SK-N-MC (cell line): ENCODE data around the gene CCDC150.
"Not testable (repeated sequence)": the region's sequence is repeated elsewhere in the genome, so short reads cannot be mapped to it uniquely, and the experiment has no call there.

ENCODE experiments used
- DNase-seq: peaks from one replicate; pipeline ENCODE4 v3.0.0-alpha.2; 2011; ENCODE audit warnings: low read depth, low spot score
- H3K27ac ChIP-seq: fragments of 200-600 bp; sonication (generic); 2 replicates; pipeline ENCODE4 v1.5.1; 2016; ENCODE audit warnings: mixed run types
- H3K36me3 ChIP-seq: fragments of 200-600 bp; sonication (generic); 2 replicates; pipeline ENCODE4 v1.6.1; 2017; ENCODE audit warnings: antibody characterized with exemption, low read length, mixed read lengths; ENCODE audit not compliant: insufficient read depth
- H3K4me3 ChIP-seq: fragments of 200-600 bp; sonication (generic); 2 replicates; pipeline ENCODE4 v1.5.1; 2016
- H3K9ac ChIP-seq: fragments of 200-600 bp; sonication (generic); 2 replicates; pipeline ENCODE4 v1.8.0; 2017; ENCODE audit warnings: mixed run types, mixed read lengths; ENCODE audit not compliant: insufficient read length
- H3K9me3 ChIP-seq: fragments of 200-600 bp; sonication (generic); 2 replicates; pipeline ENCODE4 v1.6.1; 2017; ENCODE audit warnings: low read depth, mild to moderate bottlenecking, antibody characterized with exemption, low read length, moderate library complexity, mixed read lengths
- EZH2 ChIP-seq: fragments of 200-600 bp; sonication (generic); IDR thresholded peaks from one replicate; pipeline ENCODE4 v1.6.1; 2017; ENCODE audit warnings: antibody characterized with exemption
- FOXP2 ChIP-seq: optimal IDR thresholded peaks from 2 replicates; pipeline ENCODE3; 2011; ENCODE audit warnings: mild to moderate bottlenecking, moderate library complexity; ENCODE audit not compliant: insufficient read depth; ENCODE audit errors: extremely low read length, control extremely low read depth
- POLR2AphosphoS5 ChIP-seq: IDR thresholded peaks from 2 replicates; pipeline ENCODE4 v1.6.1; 2012; ENCODE audit warnings: mild to moderate bottlenecking, low read depth, low read length, borderline replicate concordance

Gene CCDC150

DNA sequence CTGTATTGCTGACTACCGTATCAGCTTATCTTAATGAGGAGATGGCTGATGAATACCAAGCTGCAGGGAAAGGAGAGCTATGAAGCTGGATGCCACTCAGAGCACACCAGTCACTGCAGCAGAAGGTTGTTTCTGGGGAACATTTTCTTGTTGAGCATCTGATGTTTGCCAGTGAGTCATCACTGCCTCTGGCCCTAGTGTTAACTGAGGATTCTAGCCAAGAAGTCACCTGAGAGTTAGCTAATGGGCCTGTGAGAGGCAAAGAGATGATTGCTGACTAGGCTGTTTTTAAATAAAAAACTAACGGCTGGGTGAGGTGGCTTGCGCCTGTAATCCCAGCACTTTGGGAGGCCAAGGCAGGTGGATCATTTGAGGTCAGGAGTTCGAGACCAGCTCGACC is 37.9 kb downstream of the CCDC150 start:
- no peak for DNase-seq
- no peaks in the 10 kb centered on the region for H3K9me3 ChIP-seq
- H3K9ac ChIP-seq: no peak overlapping the region
- H3K4me3 ChIP-seq: no peak overlapping the region
- peaks cover 33% of the 10 kb centered on the region for H3K36me3 ChIP-seq
- TF ChIP-seq FOXP2 (no peak), EZH2 (no peak), POLR2AphosphoS5 (no peak)
- no peak overlapping the region for H3K27ac ChIP-seq

DNA sequence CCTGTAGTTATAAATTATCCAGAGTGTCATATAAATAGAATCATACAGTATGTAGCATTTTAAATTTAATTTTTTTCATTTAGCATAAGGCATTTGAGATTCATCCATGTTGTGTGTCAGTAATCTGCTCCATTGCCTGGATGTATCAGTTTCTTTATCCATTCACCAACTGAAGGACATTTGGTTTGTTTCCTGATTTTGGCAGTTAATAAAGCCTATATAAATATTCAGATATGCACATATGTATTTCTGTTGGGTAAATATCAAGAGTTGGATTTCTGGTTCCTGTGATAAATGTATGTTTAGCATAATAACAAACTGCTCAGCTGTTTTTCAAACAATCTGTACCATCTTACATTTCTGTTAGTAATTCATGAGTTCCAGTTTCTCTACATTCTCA is 39.9 kb downstream of the CCDC150 start:
- H3K9ac ChIP-seq: no peak overlapping the region
- no peak overlapping the region for H3K4me3 ChIP-seq
- peaks cover 3% of the 10 kb centered on the region; the same call in 1 of the 2 replicates for H3K9me3 ChIP-seq
- peaks cover 34% of the 10 kb centered on the region for H3K36me3 ChIP-seq
- no peak for DNase-seq
- no peak overlapping the region for H3K27ac ChIP-seq
- TF ChIP-seq POLR2AphosphoS5 (no peak), FOXP2 (no peak), EZH2 (no peak)

DNA sequence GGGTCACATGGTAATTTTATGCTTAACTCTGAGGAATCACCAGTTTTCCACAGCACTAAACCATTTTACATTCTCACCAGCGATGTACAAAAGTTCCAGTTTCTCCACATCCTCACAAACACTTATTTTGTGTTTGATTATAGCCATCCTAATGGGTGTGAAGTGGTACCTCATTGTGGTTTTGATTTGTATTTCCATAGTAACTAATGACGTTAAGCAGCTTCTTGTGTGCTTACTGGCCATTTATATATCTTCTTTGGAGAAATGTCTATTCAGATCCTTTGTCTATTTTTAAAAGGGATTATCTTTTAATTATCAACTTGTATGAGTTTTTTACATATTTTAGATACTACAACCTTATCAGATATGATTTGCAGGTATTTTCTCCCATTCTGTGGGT is 42.0 kb downstream of the CCDC150 start:
- H3K27ac ChIP-seq: no peak overlapping the region
- H3K9ac ChIP-seq: no peak overlapping the region
- no peak overlapping the region for H3K4me3 ChIP-seq
- DNase-seq: no peak
- peaks cover 31% of the 10 kb centered on the region for H3K36me3 ChIP-seq
- TF ChIP-seq POLR2AphosphoS5 (no peak), FOXP2 (no peak), EZH2 (no peak)
- peaks cover 3% of the 10 kb centered on the region; the same call in 1 of the 2 replicates for H3K9me3 ChIP-seq

DNA sequence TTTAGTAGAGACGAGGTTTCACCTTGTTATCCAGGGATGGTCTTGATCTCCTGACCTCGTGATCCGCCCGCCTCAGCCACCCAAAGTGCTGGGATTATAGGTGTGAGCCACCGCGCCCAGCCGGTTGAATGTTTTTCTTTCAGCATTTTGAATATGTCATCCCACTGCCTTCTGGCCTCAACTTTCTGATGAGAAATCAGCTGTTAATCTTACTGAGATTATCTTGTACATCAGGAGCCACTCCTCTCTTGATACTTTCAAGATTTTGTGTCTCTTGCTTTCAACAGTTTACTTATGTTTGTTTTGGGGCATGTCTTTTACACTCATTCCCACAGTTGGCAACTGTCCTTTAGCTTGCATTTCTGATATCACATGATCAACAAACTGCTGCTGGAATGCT is 46.3 kb downstream of the CCDC150 start:
- TF ChIP-seq FOXP2: no peak
- TF ChIP-seq EZH2: no peak
- no peak for TF ChIP-seq POLR2AphosphoS5
- Histone ChIP-seq H3K9ac (no peak overlapping the region), H3K9me3 (peaks cover 3% of the 10 kb centered on the region; the same call in 1 of the 2 replicates), H3K36me3 (peaks cover 16% of the 10 kb centered on the region), H3K27ac (no peak overlapping the region), H3K4me3 (no peak overlapping the region)
- DNase-seq: no peak

DNA sequence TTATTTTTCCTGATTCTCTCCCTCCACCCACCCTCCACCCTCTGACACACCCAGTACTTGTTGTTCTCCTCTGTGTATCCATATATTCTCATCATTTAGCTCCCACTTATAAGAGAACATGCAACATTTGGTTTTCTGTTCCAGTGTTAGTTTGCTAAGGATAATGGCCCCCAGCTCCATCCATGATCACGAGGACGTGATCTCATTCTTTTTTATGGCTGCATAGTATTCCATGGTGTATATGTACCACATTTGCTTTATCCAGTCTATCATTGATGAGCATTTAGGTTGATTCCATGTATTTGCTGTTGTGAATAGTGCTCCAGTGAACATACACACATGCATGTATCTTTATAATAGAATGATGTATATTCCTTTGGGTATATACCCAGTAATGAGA is 47.2 kb downstream of the CCDC150 start:
- H3K9me3 ChIP-seq, H3K9ac ChIP-seq, DNase-seq, H3K27ac ChIP-seq, H3K4me3 ChIP-seq: not testable (repeated sequence)
- peaks cover 11% of the 10 kb centered on the region; the same call in 1 of the 2 replicates for H3K36me3 ChIP-seq

DNA sequence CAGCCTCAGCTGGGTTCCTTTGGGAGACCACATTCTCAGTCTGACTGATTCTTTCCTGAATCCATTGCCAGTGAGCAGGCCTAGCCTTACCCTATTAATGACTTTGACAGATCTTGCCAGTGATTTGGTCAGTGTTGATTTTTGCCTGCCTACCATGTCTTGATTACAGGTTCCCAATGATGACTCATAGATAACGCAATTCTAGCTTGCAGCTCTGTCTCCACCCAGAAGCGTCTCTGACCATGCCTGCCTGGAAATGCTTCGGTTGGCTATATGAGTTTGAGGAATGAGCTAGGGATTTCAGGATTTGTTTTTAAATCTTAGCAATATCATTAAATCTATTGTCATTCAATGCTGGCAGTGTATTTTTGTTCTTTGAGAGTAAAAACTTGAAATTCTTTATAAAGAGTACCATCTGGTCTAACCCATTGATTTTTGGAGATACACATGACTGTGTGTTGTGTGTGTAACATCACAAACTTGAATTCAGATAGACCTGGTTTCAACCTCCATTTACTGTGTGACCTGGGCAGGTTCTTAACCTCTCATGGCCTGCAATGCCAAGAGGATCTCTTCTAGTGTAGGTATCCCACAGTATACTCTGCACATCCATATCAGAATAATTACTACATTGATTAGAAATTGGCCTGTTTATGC is 57.0 kb downstream of the CCDC150 start:
- Histone ChIP-seq H3K36me3 (peaks cover 4% of the 10 kb centered on the region; the same call in 1 of the 2 replicates), H3K27ac (no peak overlapping the region), H3K4me3 (no peak overlapping the region), H3K9me3 (no peaks in the 10 kb centered on the region), H3K9ac (no peak overlapping the region)
- DNase-seq: no peak
- no peak for TF ChIP-seq POLR2AphosphoS5
- no peak for TF ChIP-seq EZH2
- TF ChIP-seq FOXP2: no peak

DNA sequence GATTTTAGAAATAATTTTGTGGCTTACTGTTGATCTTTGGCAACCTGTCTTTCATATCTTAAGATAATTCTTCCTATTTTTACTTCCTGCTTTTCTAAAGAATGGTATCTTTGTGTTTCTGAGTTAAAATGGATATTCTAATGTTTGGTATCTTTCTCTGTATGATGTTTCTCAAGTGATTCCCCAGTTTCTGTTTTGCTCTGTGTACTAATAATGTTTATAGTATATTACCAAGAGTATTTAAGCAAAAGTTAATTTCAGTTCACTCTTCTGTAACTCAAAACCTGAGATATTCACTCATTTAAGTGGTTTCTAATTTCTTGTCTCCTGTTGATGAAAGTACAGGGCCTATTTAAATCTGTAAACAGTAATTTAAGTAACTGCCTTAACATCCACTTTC is 58.3 kb downstream of the CCDC150 start:
- Histone ChIP-seq H3K4me3 (no peak overlapping the region), H3K27ac (no peak overlapping the region), H3K9ac (no peak overlapping the region), H3K36me3 (peaks cover 4% of the 10 kb centered on the region; the same call in 1 of the 2 replicates), H3K9me3 (no peaks in the 10 kb centered on the region)
- TF ChIP-seq POLR2AphosphoS5 (no peak), FOXP2 (no peak), EZH2 (no peak)
- DNase-seq: no peak

DNA sequence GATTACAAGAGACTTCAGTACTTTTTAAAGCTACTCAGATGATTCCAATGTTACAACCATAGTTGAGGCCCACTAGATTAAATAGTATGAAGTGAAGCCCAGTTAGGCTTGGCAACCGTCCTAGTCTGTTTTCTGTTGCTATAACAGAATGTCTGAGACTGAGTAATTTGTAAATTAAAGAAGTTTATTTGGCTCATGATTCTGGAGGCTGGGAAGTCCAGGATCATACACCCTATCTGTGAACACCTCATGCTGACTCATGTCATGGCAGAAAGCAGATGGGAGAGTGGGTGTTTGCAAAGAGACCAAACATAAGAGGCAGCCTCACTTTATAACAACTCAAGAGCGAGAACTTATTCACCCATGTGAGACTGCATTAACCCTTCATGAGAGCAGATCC is 63.1 kb downstream of the CCDC150 start:
- no peak overlapping the region for H3K27ac ChIP-seq
- DNase-seq: no peak

DNA sequence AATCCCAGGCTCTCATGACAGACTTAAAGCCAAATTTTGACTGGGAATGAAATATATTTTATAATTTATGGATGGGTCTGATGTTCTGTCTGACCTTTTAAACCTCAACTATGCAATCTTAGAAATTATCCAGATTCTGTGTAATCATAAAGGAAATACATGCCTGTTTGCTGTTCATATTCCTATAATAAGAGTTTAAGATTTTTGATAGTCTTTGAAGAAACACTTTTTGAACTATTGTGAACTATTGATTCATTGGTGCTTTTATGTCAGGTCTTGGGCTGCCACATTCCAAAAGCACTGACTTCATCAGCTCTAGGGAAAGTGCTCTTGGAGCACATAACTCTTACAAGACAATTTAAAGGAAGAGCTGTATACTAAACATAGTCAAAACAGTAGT is 64.2 kb downstream of the CCDC150 start:
- H3K27ac ChIP-seq: no peak overlapping the region
- no peak for DNase-seq
- no peak overlapping the region for H3K4me3 ChIP-seq
- H3K9me3 ChIP-seq: no peaks in the 10 kb centered on the region
- no peak for TF ChIP-seq FOXP2
- TF ChIP-seq EZH2: no peak
- peaks cover 3% of the 10 kb centered on the region; the same call in 1 of the 2 replicates for H3K36me3 ChIP-seq
- H3K9ac ChIP-seq: no peak overlapping the region

More for the DNA sequence above, 63.1 kb downstream of the CCDC150 start:
- Histone ChIP-seq H3K4me3 (no peak overlapping the region), H3K9me3 (no peaks in the 10 kb centered on the region), H3K9ac (no peak overlapping the region), H3K36me3 (peaks cover 3% of the 10 kb centered on the region; the same call in 1 of the 2 replicates)
- TF ChIP-seq EZH2: no peak
- no peak for TF ChIP-seq POLR2AphosphoS5
- no peak for TF ChIP-seq FOXP2

DNA sequence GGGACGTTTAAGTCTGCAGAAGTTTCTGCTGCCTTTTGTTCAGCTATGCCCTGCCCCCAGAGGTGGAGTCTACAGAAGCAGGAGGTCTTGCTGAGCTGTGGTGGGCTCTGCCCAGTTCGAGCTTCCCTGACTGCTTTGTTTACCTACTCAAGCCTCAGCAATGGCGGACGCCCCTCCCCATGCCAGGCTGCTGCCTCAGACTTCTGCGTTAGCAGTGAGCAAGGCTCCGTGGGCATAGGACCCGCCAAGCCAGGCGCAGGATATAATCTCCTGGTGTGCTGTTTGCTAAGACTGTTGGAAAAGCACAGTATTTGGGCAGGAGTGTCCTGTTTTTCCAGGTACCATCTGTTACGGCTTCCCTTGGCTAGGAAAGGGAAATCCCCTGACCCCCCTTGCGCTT is 70.5 kb downstream of the CCDC150 start:
- not testable (repeated sequence) for H3K9ac ChIP-seq, H3K36me3 ChIP-seq, H3K9me3 ChIP-seq, H3K4me3 ChIP-seq, H3K27ac ChIP-seq, DNase-seq
